SK-N-SH (cell line): Measurements from ENCODE around the gene PURA. TPM values are rescaled to one million over a fixed set of nuclear protein-coding genes. Genes with fewer than 3 reads are reported as not detected.

Experiments used
- CTCF ChIA-PET: fragments of 300-600, 350-600 bp; formaldehyde crosslinking; extraction: SDS; loops from one replicate; lab custom pipeline; 2021; lab: Yijun Ruan, JAX
- POLR2A ChIA-PET: fragments of 350-600 bp; sonication (Branson Sonifier 250); formaldehyde crosslinking; extraction: SDS; loops from one replicate; lab custom pipeline; 2020; ENCODE audit warnings: antibody characterized with exemption, inconsistent platforms; lab: Yijun Ruan, JAX
- DNase-seq: peaks from one replicate; pipeline ENCODE4 v3.0.0; 2012
- H2AFZ ChIP-seq: fragments of 200-600 bp; sonication (generic); 2 replicates; pipeline ENCODE4 v1.8.1; 2016; ENCODE audit warnings: antibody characterized with exemption, mild to moderate bottlenecking, low read depth
- H3F3A ChIP-seq: fragments of 200-600 bp; sonication (generic); replicated peaks from 2 replicates; pipeline ENCODE3; 2016; ENCODE audit warnings: antibody characterized with exemption, mild to moderate bottlenecking; ENCODE audit not compliant: insufficient read depth
- H3K27ac ChIP-seq, 2 experiments: fragments of 200-500 bp in 1 of 2; fragments of 200-600 bp in 1 of 2; sonication (Bioruptor generic) in 1 of 2; sonication (generic), shearing (Covaris generic) in 1 of 2; 2 replicates each; pipeline versions ENCODE4 v1.5.1 to v1.6.1; 2014 to 2016; ENCODE audit warnings: low read depth in 2 of 2, inconsistent platforms in 1 of 2, low read length in 1 of 2, mild to moderate bottlenecking in 1 of 2, mixed read lengths in 1 of 2
- H3K27me3 ChIP-seq: fragments of 200-600 bp; sonication (generic), shearing (Covaris generic); 2 replicates; pipeline ENCODE4 v1.6.1; 2016; ENCODE audit warnings: mixed run types; ENCODE audit not compliant: insufficient read depth
- H3K36me3 ChIP-seq, 2 experiments: fragments of 200-500 bp in 1 of 2; fragments of 200-600 bp in 1 of 2; sonication (Bioruptor generic) in 1 of 2; sonication (generic) in 1 of 2; replicated peaks in 1 of 2; 2 replicates each; pipeline versions ENCODE3 to v1.5.1; 2014 to 2016; ENCODE audit warnings: low read length in 1 of 2, mild to moderate bottlenecking in 1 of 2; ENCODE audit not compliant: insufficient read depth in 2 of 2, control insufficient read depth in 1 of 2
- H3K4me1 ChIP-seq, 2 experiments: fragments of 200-500 bp in 1 of 2; fragments of 200-600 bp in 1 of 2; sonication (Bioruptor generic) in 1 of 2; sonication (generic), shearing (Covaris generic) in 1 of 2; 2 replicates each; pipeline versions ENCODE4 v1.5.1 to v1.6.1; 2014 to 2016; ENCODE audit warnings: low read depth in 1 of 2, low read length in 1 of 2, mixed run types in 1 of 2; ENCODE audit not compliant: insufficient read depth in 2 of 2, control insufficient read depth in 1 of 2
- H3K4me2 ChIP-seq: fragments of 200-600 bp; sonication (generic), shearing (Covaris generic); 2 replicates; pipeline ENCODE4 v1.6.1; 2017; ENCODE audit warnings: mixed run types
- H3K4me3 ChIP-seq, 2 experiments: fragments of 200-500 bp in 1 of 2; fragments of 200-600 bp in 1 of 2; sonication (Bioruptor generic) in 1 of 2; sonication (generic), shearing (Covaris generic) in 1 of 2; 2 replicates each; pipeline versions ENCODE4 v1.5.1 to v1.8.1; 2014 to 2016; ENCODE audit warnings: low read depth in 2 of 2, inconsistent platforms in 1 of 2, low read length in 1 of 2, mild to moderate bottlenecking in 1 of 2, mixed read lengths in 1 of 2, moderate library complexity in 1 of 2
- H3K79me2 ChIP-seq: fragments of 200-600 bp; sonication (generic); 2 replicates; pipeline ENCODE4 v1.8.1; 2017; ENCODE audit warnings: mild to moderate bottlenecking; ENCODE audit not compliant: insufficient read depth
- H3K9ac ChIP-seq: fragments of 200-600 bp; sonication (generic); 2 replicates; pipeline ENCODE4 v1.6.1; 2017; ENCODE audit warnings: mixed run types
- H3K9me2 ChIP-seq: fragments of 200-600 bp; sonication (generic); 2 replicates; pipeline ENCODE4 v1.6.1; 2017; ENCODE audit warnings: mixed run types
- H3K9me3 ChIP-seq: fragments of 200-600 bp; sonication (generic); 2 replicates; pipeline ENCODE4 v1.6.1; 2017; ENCODE audit warnings: mixed run types, mild to moderate bottlenecking, moderate library complexity
- H4K20me1 ChIP-seq: fragments of 200-600 bp; sonication (generic); 2 replicates; pipeline ENCODE4 v1.6.1; 2017; ENCODE audit warnings: mild to moderate bottlenecking, mixed run types; ENCODE audit not compliant: insufficient read depth
- CTCF ChIP-seq: fragments of 200-600 bp; sonication (generic); IDR thresholded peaks from 2 replicates; pipeline ENCODE4 v1.6.1; 2017; ENCODE audit warnings: antibody characterized with exemption, mild to moderate bottlenecking, moderate library complexity
- ELF1 ChIP-seq: IDR thresholded peaks from 2 replicates; pipeline ENCODE4 v1.4.0; 2012
- EP300 ChIP-seq, 2 experiments: IDR thresholded peaks; 2 replicates each; pipeline versions ENCODE4 v1.4.0 to v1.6.1; 2012; ENCODE audit warnings: borderline replicate concordance in 1 of 2, low read depth in 1 of 2, low read length in 1 of 2
- MAX ChIP-seq: IDR thresholded peaks from 2 replicates; pipeline ENCODE4 v1.4.0; 2012; ENCODE audit warnings: low read depth
- NRF1 ChIP-seq: IDR thresholded peaks from 2 replicates; pipeline ENCODE4 v1.6.1; 2012; ENCODE audit warnings: low read depth, mild to moderate bottlenecking, low read length
- PBX3 ChIP-seq: IDR thresholded peaks from 2 replicates; pipeline ENCODE4; 2012
- SIN3A ChIP-seq: IDR thresholded peaks from 2 replicates; pipeline ENCODE4 v1.6.1; 2012; ENCODE audit warnings: low read depth, mild to moderate bottlenecking, low read length, moderate library complexity, borderline replicate concordance
- TCF12 ChIP-seq: IDR thresholded peaks from 2 replicates; pipeline ENCODE4 v1.4.0; 2012
- TEAD4 ChIP-seq: IDR thresholded peaks from 2 replicates; pipeline ENCODE4 v1.4.0; 2012; ENCODE audit warnings: mild to moderate bottlenecking, borderline replicate concordance; ENCODE audit not compliant: insufficient read depth
- WGBS: methylation state at CpG from one replicate; pipeline ENCODE4 v1.1.6; 2017; ENCODE audit warnings: low lambda C conversion rate; 5-methylcytosine and 5-hydroxymethylcytosine counted together
- polyA plus RNA-seq, 3 experiments: library from polyadenylated mRNA; depleted of rRNA; stranded (reverse); fragments of >200 nt; gene quantifications; 2 replicates each; pipeline ENCODE4 v1.2.3, GENCODE V29; 2012

The PURA gene
- polyA plus RNA-seq, 1 of the 3 experiments (the other 2 are of a cell fraction) = 2.4 TPM

- H4K20me1 ChIP-seq = no peaks in the 10 kb centered on the region
- H2AFZ ChIP-seq = no peak overlapping the region
- H3K4me2 ChIP-seq = no peak overlapping the region
- H3K27me3 ChIP-seq = no peaks in the 10 kb centered on the region
- no peak for TF ChIP-seq CTCF
- ChIA-PET CTCF (interaction anchor here (0.6 to 1.6 kb wide), 4 partner anchors 10 to 555 kb away, joined by 3 to 7 read pairs (median 3); partner anchors contain the start of gene CYSTM1), POLR2A (no interaction called here)
- no peaks in the 10 kb centered on the region for H3K36me3 ChIP-seq
- no peak overlapping the region for H3K9ac ChIP-seq
- DNase-seq = no peak
- no peaks in the 10 kb centered on the region for H3K79me2 ChIP-seq
- H3K27ac ChIP-seq = no peak overlapping the region
- no peaks in the 10 kb centered on the region for H3K9me3 ChIP-seq
- peaks cover 4 to 5% of the 10 kb centered on the region in 2 experiments; a peak in 3 of 4 replicates for H3K4me1 ChIP-seq
- peaks cover 17% of the 10 kb centered on the region for H3F3A ChIP-seq
- WGBS = 68% methylated on average over 5 of the region's 5 CpGs
- H3K9me2 ChIP-seq = no peaks in the 10 kb centered on the region
- H3K4me3 ChIP-seq = no peak overlapping the region
Observed at GRCh38 chr5:140165101-140165922, 51.4 kb downstream of the PURA start.

- H3K4me2 ChIP-seq = no peak overlapping the region
- no peaks in the 10 kb centered on the region for H4K20me1 ChIP-seq
- POLR2A ChIA-PET = no interaction called here
- H3K36me3 ChIP-seq = no peaks in the 10 kb centered on the region
- no peak for TF ChIP-seq NRF1
- TF ChIP-seq MAX = no peak
- no peak for TF ChIP-seq SIN3A
- TF ChIP-seq PBX3 = no peak
- TF ChIP-seq EP300 (IDR thresholded peaks at IDR 0.05; ENCODE audit: borderline replicate concordance in 1 of 2, low read depth in 1 of 2, low read length in 1 of 2) = no peak
- TF ChIP-seq CTCF = no peak
- TF ChIP-seq TCF12 = no peak
- TF ChIP-seq ELF1 = no peak
- TF ChIP-seq TEAD4 = no peak
- no peaks in the 10 kb centered on the region for H3K9me3 ChIP-seq
- WGBS = 37% methylated on average over 3 of the region's 4 CpGs
- peaks cover 17% of the 10 kb centered on the region for H3F3A ChIP-seq
- no peak overlapping the region for H3K4me3 ChIP-seq
- DNase-seq = no peak
- H3K4me1 ChIP-seq = peaks cover 4 to 5% of the 10 kb centered on the region in 2 experiments; a peak in 3 of 4 replicates
- H3K27ac ChIP-seq = no peak overlapping the region
- no peaks in the 10 kb centered on the region for H3K9me2 ChIP-seq
- no peaks in the 10 kb centered on the region for H3K79me2 ChIP-seq
- CTCF ChIA-PET = interaction anchor here (0.6 to 1.6 kb wide), 3 partner anchors 9 to 555 kb away, joined by 3 to 7 read pairs (median 3); partner anchors contain the start of gene CYSTM1
- no peak overlapping the region for H2AFZ ChIP-seq
- no peaks in the 10 kb centered on the region for H3K27me3 ChIP-seq
- no peak overlapping the region for H3K9ac ChIP-seq
Observed at GRCh38 chr5:140165923-140166270, 52.0 kb downstream of the PURA start.
